Spinal cord (tissue), 4 donors: ENCODE data around the gene OPN1MW3. TPM values are rescaled to one million over a fixed set of nuclear protein-coding genes. Genes with fewer than 3 reads are reported as not detected.

Source experiments
- polyA plus RNA-seq, 2 donors: library from polyadenylated mRNA; unstranded; fragments of 120-200 nt; gene quantifications; one replicate each; pipeline ENCODE4 v1.2.1, GENCODE V29; 2013; ENCODE audit not compliant: insufficient read length in 2 of 2
- total RNA-seq, 2 donors: library from RNA; depleted of rRNA in 1 of 2; stranded (reverse); fragments of 120-200 nt in 1 of 2; fragments of >200 nt in 1 of 2; gene quantifications; one replicate each; pipeline versions ENCODE4 v1.2.3 to v1.2.4, GENCODE V29; 2013 to 2014

Gene OPN1MW3
- total and polyA plus RNA-seq, 4 donors = not detected

Other genes starting within 250 kb of the OPN1MW3 start
- 10 to 100 TPM; 10.2 to 28.9 TPM for gene IRAK1, start 237.7 kb upstream of the OPN1MW3 start, total RNA-seq
- 10 to 100 TPM; 65.0 to 68.4 TPM for gene IRAK1, start 237.7 kb upstream of the OPN1MW3 start, polyA plus RNA-seq
- gene MECP2, start 159.9 kb upstream of the OPN1MW3 start, total RNA-seq = 10 to 100 TPM; 30.7 to 37.7 TPM
- 10 to 100 TPM; 41.8 to 43.3 TPM for gene MECP2, start 159.9 kb upstream of the OPN1MW3 start, polyA plus RNA-seq
- not detected for gene OPN1LW, start 113.3 kb upstream of the OPN1MW3 start, total RNA-seq
- not detected for gene OPN1LW, start 113.3 kb upstream of the OPN1MW3 start, polyA plus RNA-seq
- gene OPN1MW, start 75.0 kb upstream of the OPN1MW3 start, total RNA-seq = not detected
- gene OPN1MW, start 75.0 kb upstream of the OPN1MW3 start, polyA plus RNA-seq = not detected
- not detected for gene OPN1MW2, start 37.8 kb upstream of the OPN1MW3 start, total RNA-seq
- not detected for gene OPN1MW2, start 37.8 kb upstream of the OPN1MW3 start, polyA plus RNA-seq
- gene TEX28, start 37.5 kb downstream of the OPN1MW3 start, total RNA-seq = not detected
- gene TEX28, start 37.5 kb downstream of the OPN1MW3 start, polyA plus RNA-seq = not detected
- 10 to 100 TPM in 1 of 2 donors, 1 to 10 TPM in 1; 1.9 to 14.1 TPM for gene TKTL1, start 38.2 kb downstream of the OPN1MW3 start, total RNA-seq
- 10 to 100 TPM; 17.7 to 22.6 TPM for gene TKTL1, start 38.2 kb downstream of the OPN1MW3 start, polyA plus RNA-seq
- gene FLNA, start 117.1 kb downstream of the OPN1MW3 start, total RNA-seq = 100 to 1,000 TPM; 187 to 384 TPM
- 100 to 1,000 TPM; 203 to 271 TPM for gene FLNA, start 117.1 kb downstream of the OPN1MW3 start, polyA plus RNA-seq
- gene EMD, start 121.7 kb downstream of the OPN1MW3 start, total RNA-seq = 10 to 100 TPM; 14.1 to 19.5 TPM
- 10 to 100 TPM; 84.4 to 88.1 TPM for gene EMD, start 121.7 kb downstream of the OPN1MW3 start, polyA plus RNA-seq
- 1,000 to 10,000 TPM; 1,775 to 3,365 TPM for gene RPL10, start 140.8 kb downstream of the OPN1MW3 start, total RNA-seq
- 1,000 to 10,000 TPM; 2,002 to 2,049 TPM for gene RPL10, start 140.8 kb downstream of the OPN1MW3 start, polyA plus RNA-seq
- gene DNASE1L1, start 151.7 kb downstream of the OPN1MW3 start, total RNA-seq = 10 to 100 TPM; 13.4 to 24.6 TPM
- gene DNASE1L1, start 151.7 kb downstream of the OPN1MW3 start, polyA plus RNA-seq = 10 to 100 TPM in 1 of 2 donors, 1 to 10 TPM in 1; 9.9 to 16.4 TPM
- gene TAFAZZIN, start 154.0 kb downstream of the OPN1MW3 start, total RNA-seq = 10 to 100 TPM; 12.2 to 30.0 TPM
- 10 to 100 TPM; 48.4 to 65.3 TPM for gene TAFAZZIN, start 154.0 kb downstream of the OPN1MW3 start, polyA plus RNA-seq
- gene ATP6AP1, start 171.1 kb downstream of the OPN1MW3 start, total RNA-seq = 10 to 100 TPM; 62.8 to 86.8 TPM
- 100 to 1,000 TPM; 196 to 208 TPM for gene ATP6AP1, start 171.1 kb downstream of the OPN1MW3 start, polyA plus RNA-seq
- gene GDI1, start 179.6 kb downstream of the OPN1MW3 start, total RNA-seq = 100 to 1,000 TPM; 185 to 194 TPM
- gene GDI1, start 179.6 kb downstream of the OPN1MW3 start, polyA plus RNA-seq = 100 to 1,000 TPM; 674 to 688 TPM
- 10 to 100 TPM; 17.9 to 47.5 TPM for gene FAM50A, start 186.6 kb downstream of the OPN1MW3 start, total RNA-seq
- 10 to 100 TPM; 82.1 to 94.8 TPM for gene FAM50A, start 186.6 kb downstream of the OPN1MW3 start, polyA plus RNA-seq
- gene PLXNA3, start 200.7 kb downstream of the OPN1MW3 start, total RNA-seq = 10 to 100 TPM; 13.3 to 22.5 TPM
- gene PLXNA3, start 200.7 kb downstream of the OPN1MW3 start, polyA plus RNA-seq = 100 to 1,000 TPM in 1 of 2 donors, 10 to 100 TPM in 1; 95.0 to 127 TPM
- gene LAGE3, start 221.7 kb downstream of the OPN1MW3 start, total RNA-seq = 10 to 100 TPM; 10.0 to 38.5 TPM
- 10 to 100 TPM; 43.7 to 46.2 TPM for gene LAGE3, start 221.7 kb downstream of the OPN1MW3 start, polyA plus RNA-seq
- gene UBL4A, start 229.0 kb downstream of the OPN1MW3 start, total RNA-seq = 10 to 100 TPM; 29.6 to 32.1 TPM
- gene UBL4A, start 229.0 kb downstream of the OPN1MW3 start, polyA plus RNA-seq = 10 to 100 TPM; 37.4 to 38.3 TPM
- 10 to 100 TPM in 1 of 2 donors, 1 to 10 TPM in 1; 4.9 to 13.9 TPM for gene SLC10A3, start 233.0 kb downstream of the OPN1MW3 start, total RNA-seq
- gene SLC10A3, start 233.0 kb downstream of the OPN1MW3 start, polyA plus RNA-seq = 10 to 100 TPM in 1 of 2 donors, 1 to 10 TPM in 1; 7.9 to 10.7 TPM